Measurements from ENCODE around the gene PPID.

DNA sequence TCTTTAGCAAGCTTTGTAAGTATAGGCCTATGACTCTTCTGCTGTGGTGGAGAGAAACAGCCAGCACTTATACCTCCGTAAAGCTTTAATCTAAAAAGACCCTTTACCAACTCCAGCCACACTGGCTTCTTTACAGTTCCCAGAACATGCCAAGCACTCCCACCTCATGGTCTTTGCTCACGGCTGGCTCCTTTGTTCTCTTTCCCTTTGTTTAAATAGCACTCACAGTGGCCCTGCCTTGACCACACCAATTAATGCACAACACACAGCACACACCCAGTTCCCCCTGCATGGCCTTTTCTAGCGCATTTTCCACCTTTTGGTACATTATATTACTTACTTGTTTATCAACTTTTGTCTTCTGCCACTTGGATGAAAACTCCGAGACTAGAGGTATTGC, 18.9 kb downstream of the PPID start:
- TF ChIP-seq CTCF (IDR thresholded peaks at IDR 0.05) (no peak), POLR2A (IDR thresholded peaks at IDR 0.05) (no peak)

All from lower leg skin (tissue), 3 donors.